GM21737 (cell line): ENCODE data around the gene CD37.
"Not testable (repeated sequence)": the region's sequence is repeated elsewhere in the genome, so short reads cannot be mapped to it uniquely, and the experiment has no call there.

Experiments
- ATAC-seq: cut with Tn5 transposase; IDR thresholded peaks from one replicate; pipeline ENCODE4 v1.9.1; 2021; ENCODE audit warnings: mild to moderate bottlenecking, moderate library complexity; ENCODE audit not compliant: unreplicated experiment

The CD37 gene

DNA sequence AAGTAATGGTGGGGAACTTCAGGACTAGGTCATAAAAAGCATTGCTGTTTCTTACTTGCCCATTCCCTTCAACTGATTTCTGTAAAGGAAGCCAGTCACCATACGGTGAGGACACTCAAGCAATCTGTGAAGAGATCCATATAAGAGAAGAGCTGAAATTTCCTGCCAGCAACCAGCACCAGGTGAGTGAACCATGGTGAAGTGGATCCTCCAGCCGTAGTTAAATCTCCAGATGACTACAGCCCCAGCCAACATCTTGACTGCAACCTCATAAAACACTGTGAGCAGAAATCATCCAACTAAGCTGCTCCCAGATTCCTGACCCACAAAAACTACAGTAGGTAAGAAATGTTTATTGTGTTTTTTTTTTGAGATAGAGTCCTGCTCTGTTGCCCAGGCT, 6.5 kb upstream of the CD37 start:
- no peak for ATAC-seq

DNA sequence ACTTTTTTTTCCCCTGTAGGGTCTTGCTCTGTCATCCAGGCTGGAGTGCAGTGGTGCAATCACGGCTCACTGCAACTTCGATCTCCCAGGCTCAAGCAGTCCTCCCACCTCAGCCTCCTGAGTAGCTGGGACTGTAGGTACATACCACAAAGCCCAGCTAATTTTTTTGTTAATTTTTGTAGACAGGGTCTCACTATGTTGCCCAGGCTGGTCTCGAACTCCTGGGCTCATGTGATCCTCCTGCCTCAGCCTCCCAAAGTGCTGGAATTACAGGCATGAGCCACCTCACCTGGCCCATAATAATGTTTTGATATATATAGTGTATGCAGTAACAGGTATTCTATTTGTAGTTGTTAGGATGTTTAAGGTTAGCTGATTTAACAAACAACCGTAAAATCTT, 4.0 kb upstream of the CD37 start:
- not testable (repeated sequence) for ATAC-seq

DNA sequence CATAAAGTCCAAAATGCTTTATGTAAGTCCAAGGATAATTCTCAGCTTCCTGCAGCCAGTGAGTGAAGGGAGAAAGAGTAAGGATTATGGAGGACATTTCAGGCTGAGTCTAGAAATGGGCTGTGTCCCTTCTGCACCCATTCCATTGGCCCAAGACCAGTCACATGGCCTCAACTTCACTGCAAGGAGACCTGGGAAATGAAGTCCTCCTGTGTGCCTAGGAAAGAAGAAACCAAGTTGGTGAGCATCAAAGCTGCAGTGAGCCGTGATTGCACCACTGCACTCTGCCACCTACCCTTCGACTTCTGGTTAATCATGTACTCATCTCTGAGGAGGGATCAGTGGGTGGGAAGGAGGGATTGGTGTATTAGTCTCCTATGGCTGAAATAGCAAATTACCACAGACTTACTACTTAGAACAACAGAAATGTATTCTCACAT, 3.6 kb upstream of the CD37 start:
- peak; percentile 40 for ATAC-seq

DNA sequence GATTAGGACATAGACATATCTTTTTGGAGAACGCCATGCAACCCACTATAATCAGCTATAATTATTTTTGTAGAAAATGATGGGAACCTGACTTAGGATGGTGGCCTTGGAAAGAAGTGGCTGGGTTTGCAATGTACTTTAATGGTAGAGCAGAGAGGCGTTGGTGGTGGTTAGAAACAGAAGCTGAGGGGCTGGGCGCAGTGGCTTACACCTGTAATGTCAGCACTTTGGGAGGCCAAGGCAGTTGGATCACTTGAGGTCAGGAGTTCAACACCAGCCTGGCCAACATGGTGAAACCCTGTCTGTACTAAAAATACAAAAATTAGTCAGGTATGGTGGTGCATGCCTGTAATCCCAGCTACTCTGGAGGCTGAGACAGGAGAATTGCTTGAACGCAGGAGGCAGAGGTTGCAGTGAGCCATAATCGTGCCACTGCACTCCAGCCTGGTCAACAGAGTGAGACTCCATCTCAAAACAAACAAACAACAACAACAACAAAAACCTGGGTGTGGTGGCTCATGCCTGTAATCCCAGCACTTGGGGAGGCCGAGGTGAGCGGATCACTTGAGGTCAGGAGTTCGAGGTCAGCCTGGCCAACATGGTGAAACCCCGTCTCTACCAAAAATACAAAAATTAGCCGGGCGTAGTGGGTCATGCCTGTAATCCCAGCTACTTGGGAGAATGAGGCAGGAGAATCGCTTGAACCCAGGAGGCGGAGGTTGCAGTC, 2.4 kb upstream of the CD37 start:
- not testable (repeated sequence) for ATAC-seq

DNA sequence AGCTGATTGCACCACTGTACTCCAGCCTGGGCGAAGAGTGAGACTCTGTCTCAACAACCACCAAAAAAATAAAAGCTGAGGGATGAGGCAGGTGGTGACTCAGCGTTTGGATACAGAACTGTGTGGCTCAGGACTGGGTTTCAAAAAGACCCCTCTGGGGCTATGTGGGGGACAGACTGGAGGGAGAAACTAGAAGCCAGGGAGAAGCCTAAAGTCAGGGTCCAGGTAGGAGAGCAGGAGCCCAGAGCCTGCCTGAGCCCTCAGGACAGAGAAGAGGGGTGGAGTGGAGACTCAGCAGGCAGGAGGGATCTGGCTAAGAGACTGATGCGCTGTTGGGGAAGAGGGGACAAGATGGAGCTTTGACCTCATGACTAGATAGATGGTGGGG, 1.8 kb upstream of the CD37 start:
- peak; percentile 2 for ATAC-seq

DNA sequence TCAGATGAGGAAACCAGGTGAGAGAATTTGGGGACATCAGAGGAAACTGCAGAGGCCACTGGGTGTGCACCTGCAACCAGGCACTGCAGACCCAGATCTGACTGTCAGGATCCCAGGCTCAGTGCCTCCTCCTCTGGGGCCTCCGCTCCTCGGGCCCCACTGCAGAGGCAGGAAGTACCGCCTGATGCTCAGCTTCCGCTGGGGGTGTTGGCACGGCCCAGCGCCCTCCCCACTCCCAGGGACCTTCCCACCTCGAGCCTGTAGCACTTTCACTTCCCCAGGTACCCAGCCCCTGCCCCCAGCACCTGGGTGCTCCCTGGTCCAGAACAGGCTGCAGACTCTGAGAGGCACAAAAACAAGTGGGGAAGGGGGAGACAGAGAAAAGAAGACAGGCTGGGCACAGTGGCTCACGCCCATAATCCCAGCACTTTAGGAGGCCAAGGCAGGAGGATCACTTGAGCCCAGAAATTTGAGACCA, 1.4 kb upstream of the CD37 start:
- peak; percentile 61 for ATAC-seq

DNA sequence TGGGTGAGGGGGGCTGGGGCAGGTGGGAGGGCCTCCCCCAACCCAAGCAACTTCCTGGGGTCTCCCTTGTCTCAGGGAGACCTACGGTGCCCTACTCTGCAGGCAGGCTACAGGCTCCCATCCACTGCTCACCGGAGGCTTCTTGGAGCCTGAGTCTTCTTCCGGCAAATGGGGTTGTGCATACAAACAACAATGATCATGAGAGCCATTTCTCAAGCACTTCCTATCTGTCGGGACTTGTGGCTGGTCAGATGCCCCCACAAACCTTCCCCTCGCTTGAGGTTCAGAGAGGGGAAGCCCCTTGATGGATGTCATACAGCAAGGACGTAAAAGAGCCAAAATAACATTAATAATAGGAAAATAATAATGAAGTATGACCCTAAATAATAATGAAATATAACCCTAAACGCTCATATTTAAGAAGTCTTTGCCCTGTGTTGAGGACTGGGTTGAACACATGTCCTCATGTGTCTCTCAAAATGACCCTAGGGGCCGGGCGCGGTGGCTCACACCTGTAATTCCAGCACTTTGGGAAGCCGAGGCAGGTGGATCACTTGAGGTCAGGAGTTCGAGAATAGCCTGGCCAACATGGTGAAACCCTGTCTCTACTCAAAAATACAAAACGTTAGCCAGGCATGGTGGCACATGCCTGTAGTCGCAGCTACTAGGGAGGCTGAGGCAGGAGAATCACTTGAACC, 727 bp downstream of the CD37 start:
- ATAC-seq = no peak

DNA sequence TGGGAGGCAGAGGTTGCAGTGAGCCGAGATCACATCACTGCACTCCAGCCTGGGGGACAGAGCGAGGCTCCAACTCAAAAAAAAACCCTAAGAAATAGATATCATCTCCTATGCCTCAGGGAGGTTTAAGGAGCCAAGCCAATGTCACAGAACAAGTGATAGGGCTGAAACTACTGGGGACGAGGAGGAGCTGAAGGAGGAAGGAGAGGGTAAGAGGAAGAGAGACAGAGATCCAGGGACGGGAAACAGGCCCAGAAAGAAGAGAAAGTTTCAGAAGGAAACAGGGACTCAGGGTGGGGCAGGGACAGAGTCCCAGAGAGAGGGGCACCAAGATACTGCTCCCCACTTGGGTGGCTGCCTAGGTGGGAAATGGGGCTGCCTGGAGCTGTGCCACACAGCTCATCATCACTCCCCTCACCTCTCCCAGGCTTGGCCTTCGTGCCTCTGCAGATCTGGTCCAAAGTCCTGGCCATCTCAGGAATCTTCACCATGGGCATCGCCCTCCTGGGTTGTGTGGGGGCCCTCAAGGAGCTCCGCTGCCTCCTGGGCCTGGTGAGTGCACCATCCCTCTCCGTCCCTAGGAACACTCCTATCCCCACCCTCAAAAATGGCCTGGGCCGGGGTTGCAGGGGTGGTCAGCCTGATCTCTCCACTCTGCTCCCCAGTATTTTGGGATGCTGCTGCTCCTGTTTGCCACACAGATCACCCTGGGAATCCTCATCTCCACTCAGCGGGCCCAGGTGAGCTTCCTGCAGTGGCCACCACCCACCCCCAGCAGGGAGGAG, 1.5 kb downstream of the CD37 start:
- ATAC-seq = no peak

DNA sequence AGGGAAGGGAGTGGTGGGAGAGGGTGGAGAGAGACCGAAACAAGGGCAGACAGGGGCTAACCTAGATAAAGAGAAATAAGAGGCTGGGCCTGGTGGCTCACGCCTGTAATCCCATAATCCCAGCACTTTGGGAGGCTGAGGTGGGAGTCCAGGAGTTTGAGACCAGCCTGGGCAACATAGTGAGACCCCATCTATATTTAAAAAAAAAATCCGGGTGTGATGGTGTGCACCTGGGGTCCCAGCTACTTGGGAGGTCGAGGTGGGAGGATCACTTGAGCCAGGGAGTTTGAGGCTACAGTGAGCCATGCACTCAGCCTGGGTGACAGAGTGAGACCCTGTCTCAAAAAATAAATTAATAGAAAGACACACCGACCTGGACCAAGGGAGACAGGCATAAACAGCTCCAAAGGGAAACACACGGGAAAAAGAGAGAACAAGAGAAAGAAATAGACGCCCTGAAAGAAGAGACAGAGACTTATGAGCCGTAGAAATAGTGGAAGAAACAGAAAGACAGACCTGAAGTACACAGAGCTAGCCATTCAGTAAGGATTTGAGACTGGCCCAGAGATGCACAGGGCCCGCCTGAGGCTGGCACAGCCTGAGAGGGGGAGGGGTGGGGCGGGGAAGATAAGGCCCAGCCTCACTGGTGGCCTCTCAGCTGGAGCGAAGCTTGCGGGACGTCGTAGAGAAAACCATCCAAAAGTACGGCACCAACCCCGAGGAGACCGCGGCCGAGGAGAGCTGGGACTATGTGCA, 2.2 kb downstream of the CD37 start:
- ATAC-seq = no peak

DNA sequence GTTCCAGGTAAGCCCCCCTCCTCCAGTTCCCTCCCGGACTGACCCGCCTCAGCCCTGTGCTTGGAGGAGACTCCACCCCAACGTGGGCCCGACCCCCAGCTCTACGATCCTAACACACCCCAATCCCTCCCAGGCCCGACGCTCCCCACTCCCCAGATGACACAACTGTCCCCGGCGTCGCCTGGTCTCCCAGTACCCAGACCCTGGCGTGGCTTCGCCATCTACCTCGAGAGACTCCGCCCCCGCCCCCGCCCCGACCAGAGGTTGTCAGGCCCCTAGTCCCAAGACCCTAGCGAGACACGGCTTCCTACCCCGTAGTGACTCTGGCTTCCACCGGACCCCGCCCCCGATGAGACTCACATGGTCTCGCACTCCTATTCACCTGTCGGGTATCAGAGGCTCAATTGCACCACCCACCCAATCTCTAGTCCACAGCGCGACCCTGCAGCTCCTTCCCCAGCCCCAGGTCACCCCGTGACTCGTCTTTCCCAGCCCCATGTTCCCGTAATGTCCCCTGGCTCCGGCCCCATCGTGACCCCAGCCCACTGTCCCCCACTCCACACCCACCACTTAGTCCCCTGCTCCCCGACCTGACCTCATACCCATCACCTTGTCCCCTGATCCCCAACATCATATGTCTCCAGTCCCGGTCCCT, 2.9 kb downstream of the CD37 start:
- ATAC-seq = no peak

DNA sequence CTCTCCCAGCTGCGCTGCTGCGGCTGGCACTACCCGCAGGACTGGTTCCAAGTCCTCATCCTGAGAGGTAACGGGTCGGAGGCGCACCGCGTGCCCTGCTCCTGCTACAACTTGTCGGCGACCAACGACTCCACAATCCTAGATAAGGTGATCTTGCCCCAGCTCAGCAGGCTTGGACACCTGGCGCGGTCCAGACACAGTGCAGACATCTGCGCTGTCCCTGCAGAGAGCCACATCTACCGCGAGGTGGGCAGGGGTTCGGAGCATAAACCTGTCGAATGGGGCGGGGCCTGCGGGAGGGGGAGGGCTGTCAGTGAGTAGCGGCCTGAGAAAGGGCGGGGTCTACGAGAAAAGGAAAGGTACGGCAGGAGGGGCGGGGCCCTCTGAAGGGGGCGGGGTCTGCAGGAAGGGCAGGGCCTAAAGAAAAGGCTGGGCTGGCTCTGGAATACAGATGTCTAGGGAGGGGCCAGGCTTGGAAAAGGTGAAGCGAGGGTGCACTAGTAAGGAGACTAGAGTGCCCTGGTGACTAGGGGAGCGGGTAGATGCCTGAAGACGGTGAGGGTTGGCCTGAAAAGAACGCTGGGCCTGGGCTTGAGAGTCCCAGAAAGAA, 3.6 kb downstream of the CD37 start:
- no peak for ATAC-seq

DNA sequence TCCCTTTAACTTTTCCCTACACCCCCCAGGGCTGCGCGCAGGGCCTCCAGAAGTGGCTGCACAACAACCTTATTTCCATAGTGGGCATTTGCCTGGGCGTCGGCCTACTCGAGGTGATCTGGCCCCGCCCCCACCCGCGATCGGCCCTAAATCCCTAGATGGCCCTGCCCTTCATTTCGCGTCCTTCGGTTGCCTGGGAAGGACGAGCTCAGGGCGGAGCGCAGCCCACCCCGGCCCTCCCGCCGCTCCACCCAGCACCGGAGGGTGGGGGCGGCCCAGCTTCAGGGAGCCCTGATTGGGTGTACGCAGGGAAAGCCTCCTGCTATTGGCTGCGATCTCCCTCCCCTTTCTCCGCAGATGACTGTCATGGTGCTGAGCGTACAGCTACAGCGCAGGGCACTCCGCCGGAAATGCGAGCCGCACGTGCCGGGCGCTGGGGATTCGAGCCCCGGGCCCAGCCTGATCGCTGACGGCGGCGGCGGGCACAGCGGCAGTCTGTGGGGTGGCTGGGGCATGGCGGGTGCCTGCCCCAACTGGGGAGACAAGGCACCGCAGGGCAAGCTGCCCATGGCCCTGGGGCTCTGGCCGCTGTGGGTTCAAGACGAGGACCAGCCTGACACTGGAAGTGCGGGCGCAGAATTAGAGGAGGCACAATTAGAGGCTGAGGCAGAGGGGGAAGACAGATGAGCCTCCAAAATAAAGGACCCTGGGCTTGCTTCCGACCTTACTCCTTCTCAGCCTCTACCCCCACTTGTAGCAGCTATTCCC, 4.3 kb downstream of the CD37 start:
- no peak for ATAC-seq

DNA sequence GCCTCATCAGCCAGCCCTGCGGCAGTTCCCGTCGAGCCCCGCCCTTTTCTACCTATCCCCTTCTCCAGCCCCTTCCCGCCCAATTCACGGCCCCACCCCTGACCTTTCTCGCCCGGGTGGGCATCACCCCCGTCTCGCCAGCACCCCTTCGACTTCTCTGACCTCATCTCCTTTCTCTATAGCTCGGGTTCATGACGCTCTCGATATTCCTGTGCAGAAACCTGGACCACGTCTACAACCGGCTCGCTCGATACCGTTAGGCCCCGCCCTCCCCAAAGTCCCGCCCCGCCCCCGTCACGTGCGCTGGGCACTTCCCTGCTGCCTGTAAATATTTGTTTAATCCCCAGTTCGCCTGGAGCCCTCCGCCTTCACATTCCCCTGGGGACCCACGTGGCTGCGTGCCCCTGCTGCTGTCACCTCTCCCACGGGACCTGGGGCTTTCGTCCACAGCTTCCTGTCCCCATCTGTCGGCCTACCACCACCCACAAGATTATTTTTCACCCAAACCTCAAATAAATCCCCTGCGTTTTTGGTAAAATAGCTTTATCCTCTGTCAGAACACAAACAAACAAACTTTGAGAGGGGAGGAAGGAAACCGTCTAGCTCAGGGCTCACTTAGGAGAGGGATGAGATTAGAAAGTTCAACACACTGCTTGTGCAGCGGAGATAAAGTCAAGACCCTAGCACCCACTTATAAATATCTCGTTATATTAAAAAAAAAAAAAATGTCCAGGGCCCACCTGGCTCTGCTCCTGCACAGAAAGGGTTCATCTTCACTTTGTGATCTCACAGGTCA, 5.1 kb downstream of the CD37 start:
- ATAC-seq = peak; percentile 58

DNA sequence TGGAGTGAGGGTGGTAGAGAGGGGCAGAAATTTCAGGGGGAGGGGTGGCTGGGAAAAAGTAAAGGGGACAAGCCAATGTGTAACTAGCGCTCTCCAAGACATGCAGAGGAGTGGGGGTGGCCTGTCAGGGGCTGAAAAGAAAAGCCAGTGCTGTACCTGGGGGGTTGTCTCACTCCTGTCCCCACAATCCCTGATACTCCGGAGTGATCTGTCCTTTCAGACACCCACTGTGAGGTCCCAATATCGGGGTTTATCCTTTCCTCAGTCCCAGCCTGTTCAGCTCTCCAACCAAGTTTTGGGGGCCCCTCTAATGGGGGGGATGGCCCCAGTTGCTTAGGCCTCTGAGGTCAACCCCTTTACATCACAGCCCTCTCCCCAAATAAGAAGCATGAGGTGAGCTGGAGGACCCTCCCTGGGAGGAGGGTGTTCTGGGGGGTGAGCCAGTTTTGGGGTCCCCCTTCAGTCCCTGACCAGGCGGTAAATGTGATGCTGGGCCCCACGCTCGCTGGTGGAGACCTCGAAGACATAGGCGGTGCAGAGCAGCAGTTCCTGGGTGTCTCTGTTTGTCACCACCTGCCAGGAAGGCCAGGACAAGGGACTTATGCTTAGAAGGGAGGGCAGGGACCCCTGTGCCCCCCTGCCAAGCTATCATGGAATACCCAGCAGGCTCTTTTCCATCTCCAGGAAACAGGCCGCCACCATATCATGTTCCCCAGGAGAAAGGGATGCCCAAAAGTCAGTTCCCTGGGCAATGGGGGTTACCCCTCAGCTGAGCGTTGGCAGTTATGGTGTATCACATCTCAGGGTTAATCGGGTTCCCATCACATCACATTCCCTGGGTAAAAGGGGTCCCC, 5.9 kb downstream of the CD37 start:
- no peak for ATAC-seq

DNA sequence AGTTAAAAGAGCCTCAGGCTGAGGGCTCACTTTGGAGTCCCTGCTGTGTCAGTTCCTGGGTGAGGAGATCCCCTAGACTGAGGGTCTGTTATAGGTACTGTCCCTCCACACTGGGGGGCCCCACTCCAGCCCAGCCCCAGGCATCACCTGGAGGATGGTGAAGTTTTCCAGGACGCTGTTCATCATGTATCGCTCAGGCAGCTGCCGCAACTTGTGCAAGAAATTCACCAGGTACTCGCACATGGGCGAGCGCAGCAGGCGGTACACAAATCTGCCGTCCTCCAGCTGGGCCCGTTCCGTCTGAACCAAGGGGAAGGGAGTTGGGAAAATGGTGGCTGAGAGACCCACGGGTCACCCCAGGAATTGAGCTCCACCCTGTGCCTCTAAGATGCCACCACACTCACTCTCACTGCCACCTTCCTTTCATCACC, 7.1 kb downstream of the CD37 start:
- no peak for ATAC-seq

DNA sequence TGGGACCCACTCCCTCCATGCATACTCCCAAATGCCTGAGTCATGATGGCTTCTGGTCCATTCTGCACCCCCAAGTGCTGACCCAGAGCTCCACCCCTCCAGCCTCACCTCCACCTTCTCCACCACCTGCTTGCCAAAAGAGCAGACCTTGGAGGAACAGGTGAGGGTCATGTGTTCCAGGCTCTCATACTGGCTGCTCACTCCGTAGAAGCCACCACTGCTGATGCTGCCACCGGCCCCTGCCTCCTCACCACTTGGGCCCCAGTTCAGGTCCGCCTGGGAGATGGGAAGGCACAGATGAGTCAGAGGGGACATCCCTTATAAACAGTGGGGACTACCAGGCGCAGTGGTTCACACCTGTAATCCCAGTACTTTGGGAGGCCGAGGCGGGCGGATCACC, 7.9 kb downstream of the CD37 start:
- no peak for ATAC-seq
